GM12873 (cell line): ENCODE results near the gene LRRK2.

Source experiments
- TF ChIP-seq, protein P1 (sequence below): IDR thresholded peaks from 2 replicates; pipeline ENCODE4 v1.5.1; 2012; ENCODE audit warnings: low read depth, mild to moderate bottlenecking, moderate library complexity, low read length, control low read depth; ENCODE audit not compliant: insufficient read depth; ENCODE audit errors: missing control alignments

The LRRK2 gene

DNA sequence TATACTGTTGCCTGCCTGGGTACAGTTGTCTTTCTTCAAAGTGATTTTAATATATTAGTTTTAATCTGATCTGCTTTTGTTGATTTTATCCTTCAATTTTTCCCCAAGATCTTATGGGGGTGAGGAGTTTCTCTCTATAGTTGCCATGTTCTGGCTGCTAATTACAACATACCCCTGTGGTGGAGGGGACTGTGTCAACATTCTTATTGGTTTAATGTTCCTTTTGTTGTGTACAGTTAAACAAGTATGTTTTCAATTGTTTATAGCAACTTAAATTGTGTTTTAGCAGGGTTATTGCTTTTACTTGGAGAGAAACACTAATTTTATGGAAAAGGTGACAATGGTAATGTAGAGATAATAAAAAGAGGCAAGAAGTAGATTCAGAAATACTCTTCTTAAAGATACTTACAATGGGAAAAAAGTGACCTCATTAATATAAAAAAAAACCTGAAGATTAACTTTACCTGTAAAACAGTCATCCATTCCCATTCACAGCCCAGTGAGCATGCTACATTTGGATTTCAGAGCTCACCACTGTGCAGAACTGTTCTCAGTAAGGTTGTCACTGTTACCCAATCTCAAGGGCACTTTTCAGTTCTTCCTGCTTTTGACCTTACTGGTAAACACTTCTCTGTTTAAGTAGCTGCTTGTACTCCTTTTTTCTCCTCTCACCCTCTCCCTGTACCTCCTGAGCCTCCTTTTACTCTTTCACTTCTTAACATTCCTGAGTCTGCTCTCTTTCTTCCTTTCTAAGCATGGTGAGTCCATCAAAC, 8.1 kb upstream of the LRRK2 start:
- TF ChIP-seq, protein P1, sequence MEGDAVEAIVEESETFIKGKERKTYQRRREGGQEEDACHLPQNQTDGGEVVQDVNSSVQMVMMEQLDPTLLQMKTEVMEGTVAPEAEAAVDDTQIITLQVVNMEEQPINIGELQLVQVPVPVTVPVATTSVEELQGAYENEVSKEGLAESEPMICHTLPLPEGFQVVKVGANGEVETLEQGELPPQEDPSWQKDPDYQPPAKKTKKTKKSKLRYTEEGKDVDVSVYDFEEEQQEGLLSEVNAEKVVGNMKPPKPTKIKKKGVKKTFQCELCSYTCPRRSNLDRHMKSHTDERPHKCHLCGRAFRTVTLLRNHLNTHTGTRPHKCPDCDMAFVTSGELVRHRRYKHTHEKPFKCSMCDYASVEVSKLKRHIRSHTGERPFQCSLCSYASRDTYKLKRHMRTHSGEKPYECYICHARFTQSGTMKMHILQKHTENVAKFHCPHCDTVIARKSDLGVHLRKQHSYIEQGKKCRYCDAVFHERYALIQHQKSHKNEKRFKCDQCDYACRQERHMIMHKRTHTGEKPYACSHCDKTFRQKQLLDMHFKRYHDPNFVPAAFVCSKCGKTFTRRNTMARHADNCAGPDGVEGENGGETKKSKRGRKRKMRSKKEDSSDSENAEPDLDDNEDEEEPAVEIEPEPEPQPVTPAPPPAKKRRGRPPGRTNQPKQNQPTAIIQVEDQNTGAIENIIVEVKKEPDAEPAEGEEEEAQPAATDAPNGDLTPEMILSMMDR, result no peak

DNA sequence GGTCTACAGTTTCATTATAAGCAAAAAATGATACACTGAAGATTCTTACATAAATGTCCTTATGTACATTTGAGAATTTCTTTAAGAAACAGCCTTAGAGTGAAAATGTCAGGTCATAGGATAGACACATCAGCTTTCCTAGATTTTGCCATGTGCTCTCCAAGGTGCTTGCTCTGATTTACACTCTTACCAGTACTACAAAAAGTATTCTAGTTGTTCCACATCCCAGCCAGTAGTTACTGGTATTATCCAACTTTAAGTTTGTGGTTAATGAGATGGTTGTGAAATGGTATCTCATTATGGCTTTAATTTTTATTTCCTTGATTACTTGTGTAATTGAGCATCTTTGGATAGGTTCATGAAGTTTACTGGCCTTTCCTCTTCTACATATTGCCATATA, 5.0 kb upstream of the LRRK2 start:
- TF ChIP-seq, protein P1, result no peak

DNA sequence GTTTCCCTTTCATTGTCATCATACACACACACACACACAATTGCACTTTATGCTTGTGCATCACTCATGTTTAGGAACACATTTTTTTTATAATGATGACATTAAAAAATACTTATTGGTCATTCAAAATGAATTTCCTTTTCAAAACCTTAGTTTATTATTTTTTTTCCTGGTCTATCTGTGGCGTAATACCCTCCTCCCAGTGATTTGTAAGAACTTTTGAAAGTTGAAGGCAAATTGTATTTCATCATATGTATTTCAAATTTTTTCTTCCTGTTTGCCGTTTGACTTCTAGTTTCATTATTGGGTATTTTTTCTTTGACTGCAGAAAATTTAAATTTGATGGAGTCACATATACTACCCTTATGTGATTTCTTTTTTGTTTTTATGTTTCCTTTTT, 2.5 kb upstream of the LRRK2 start:
- TF ChIP-seq, protein P1, result no peak

DNA sequence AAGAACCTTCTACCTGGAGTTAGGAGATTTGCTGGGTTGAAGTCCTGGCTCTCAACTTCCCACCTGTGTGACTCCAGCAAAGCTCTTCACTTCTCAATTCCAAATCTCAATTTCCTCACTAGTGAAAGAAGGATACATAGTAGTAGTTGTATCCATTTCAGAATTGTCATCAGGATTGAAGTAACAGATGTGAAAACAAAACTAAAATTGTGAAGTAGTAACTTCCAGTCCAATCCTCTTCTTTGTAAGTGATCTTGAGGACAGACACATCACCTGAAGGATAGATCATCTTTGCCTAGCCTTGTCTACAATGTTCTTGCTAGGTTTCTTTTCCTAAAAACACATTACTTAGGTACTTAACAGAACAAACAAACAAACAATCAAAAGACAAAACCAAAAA, 1.2 kb upstream of the LRRK2 start:
- TF ChIP-seq, protein P1, result no peak

DNA sequence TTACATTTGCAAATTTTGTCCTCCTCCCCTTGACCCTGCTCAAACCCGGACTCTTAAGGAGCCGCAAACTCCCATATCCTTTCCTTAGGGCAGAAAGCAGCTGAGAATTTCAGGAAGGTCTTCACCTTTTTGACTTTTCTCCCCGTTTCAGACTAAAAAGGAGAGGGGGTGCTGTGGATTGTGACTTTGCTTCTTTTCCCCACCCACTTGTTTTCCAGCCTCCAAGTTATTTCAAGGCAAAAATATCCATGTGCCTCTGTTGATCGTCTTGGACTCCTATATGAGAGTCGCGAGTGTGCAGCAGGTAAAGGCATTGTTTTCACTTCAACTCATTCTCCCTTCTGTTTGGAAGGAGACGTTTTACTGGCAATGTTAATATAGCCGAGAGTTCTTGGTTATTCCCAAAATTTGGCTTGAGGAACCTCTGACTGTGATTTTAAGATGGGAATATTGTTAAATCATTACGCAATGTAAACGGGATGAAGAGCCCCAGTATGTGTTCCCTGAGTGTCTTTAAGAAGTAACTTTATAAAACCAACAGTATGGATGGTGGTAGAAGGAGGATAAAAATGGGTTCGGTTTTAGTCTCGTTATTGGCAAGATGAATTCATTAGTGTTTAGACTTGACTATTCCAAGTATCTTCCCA, 663 bp downstream of the LRRK2 start:
- TF ChIP-seq, protein P1, result no peak

DNA sequence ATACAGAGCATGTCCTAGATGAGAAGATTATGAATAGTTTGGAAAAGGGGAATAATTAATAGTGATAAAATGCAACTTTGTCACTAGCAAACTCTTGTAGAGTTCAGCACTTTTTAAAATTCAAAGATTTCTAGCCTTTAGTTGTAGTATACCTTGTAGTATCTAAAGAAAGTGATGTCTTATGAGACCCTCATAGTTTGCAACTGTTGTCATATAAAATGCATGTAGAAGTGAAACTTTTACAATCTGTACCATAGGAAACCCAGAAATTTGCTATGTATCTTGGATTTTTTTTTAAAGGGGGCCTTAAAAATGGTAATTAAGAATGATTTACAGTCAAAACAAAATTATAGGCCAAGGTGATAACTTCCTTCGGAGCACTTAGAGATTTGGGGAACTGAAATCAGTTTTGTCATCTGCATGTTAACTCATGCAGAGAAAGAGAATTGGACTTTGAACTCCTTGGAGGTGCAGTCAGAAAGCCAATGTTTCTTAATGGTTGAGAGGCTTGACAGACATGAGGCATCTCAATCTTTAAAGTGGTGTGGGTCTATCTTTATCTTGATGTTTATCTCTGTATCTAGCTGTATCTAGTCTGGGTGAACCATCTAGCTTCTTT, 1.3 kb downstream of the LRRK2 start:
- TF ChIP-seq, protein P1, result no peak

DNA sequence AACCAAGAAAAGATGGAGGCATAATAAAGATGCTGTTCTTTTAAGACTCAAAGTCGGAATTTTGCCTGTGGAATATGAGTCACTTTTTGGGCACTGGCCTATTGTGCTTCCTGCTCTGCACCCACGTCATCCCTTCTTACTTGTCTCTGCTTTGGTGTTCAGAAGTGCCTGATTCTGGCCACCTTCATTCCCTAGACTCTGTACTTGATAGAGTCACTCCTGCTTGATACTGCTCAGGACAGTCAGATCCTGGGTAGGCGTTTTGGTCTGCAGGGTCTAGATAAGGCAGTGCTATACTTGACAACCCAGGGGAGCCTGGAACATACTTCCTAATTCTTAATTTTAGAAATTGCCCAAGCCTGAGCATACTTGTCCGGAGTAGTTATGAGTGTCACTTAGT, 1.9 kb downstream of the LRRK2 start:
- TF ChIP-seq, protein P1, result no peak
